Measurements from ENCODE around the gene DUOX1. TPM values are rescaled to one million over a fixed set of nuclear protein-coding genes. Genes with fewer than 3 reads are reported as not detected.

DUOX1 gene
- total and polyA plus RNA-seq, 4 donors = 0.02 to 0.94 (median 0.08) TPM; not detected in 1

DNA sequence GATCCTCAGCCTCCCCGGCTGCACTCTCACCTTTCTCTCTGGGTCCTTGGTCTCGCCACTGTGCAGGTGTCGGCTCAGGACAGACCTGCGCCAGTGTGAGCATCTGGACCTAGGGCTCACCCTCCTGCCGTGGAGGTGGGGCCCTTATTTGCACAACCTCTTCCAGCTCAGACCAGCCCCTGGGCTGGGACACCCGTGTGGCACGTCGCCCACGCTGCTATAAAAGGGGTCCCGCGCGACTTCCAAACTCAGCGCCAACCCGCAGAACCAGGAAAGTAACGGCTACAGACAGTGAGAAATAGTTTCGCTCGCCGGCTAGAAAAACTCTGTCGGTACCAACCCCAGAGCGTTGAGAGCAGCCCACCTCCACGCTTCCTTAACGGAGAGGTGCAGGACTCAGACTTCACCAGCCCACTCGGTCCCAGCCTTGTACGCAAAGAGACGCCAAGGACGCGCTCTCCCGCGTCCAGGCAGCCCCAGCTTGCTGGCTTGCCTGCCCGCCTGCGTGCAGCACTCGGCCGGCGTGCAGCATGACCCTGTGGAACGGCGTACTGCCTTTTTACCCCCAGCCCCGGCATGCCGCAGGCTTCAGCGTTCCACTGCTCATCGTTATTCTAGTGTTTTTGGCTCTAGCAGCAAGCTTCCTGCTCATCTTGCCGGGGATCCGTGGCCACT is 15.6 kb upstream of the DUOX1 start, which contains the start of the genes DUOX2 and DUOXA2 (continued):
- TF ChIP-seq JUND (IDR thresholded peaks at IDR 0.05) = no peak
- TF ChIP-seq, protein P1, sequence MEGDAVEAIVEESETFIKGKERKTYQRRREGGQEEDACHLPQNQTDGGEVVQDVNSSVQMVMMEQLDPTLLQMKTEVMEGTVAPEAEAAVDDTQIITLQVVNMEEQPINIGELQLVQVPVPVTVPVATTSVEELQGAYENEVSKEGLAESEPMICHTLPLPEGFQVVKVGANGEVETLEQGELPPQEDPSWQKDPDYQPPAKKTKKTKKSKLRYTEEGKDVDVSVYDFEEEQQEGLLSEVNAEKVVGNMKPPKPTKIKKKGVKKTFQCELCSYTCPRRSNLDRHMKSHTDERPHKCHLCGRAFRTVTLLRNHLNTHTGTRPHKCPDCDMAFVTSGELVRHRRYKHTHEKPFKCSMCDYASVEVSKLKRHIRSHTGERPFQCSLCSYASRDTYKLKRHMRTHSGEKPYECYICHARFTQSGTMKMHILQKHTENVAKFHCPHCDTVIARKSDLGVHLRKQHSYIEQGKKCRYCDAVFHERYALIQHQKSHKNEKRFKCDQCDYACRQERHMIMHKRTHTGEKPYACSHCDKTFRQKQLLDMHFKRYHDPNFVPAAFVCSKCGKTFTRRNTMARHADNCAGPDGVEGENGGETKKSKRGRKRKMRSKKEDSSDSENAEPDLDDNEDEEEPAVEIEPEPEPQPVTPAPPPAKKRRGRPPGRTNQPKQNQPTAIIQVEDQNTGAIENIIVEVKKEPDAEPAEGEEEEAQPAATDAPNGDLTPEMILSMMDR (IDR thresholded peaks at IDR 0.05; ENCODE audit: low read depth, low read length, missing input control) = no peak

DNA sequence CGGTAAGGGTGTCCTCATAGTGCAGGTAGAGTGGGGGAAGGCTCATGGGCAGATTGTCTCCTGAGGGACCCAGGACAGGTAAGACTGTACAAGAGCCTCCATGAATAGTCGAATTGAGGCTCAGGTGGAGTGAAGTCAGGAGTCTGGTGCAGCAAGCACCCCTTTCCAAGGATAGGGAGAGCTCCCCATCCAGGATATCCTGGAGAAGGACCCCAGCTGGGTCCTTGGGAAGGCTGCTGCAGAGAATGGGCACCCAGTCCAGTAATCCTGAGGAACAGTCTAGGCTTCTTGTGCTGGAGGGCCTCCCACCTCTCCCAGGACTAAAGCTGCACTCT is 15.1 kb upstream of the DUOX1 start:
- H3K27me3 ChIP-seq (ENCODE audit: control insufficient read depth in 4 of 4, insufficient read depth in 4 of 4, low read length in 3 of 4) = peaks cover 4 to 15% (median 8%) of the 10 kb centered on the region in 4 donors
- no peak overlapping the region for H3K27ac ChIP-seq (ENCODE audit: low read depth in 1 of 2, low read length in 2 of 2)
- TF ChIP-seq, protein P2, sequence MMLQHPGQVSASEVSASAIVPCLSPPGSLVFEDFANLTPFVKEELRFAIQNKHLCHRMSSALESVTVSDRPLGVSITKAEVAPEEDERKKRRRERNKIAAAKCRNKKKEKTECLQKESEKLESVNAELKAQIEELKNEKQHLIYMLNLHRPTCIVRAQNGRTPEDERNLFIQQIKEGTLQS (IDR thresholded peaks at IDR 0.05) = no peak
- TF ChIP-seq HNF4A (conservative IDR thresholded peaks at IDR 0.05) (no peak), RAD21 (IDR thresholded peaks at IDR 0.05) (no peak), FOXA2 (IDR thresholded peaks at IDR 0.05) (no peak), FOXA1 (IDR thresholded peaks at IDR 0.05) (no peak)
- TF ChIP-seq, protein P1 (IDR thresholded peaks at IDR 0.05; ENCODE audit: low read depth, low read length, missing input control) = no peak
- 11% methylated on average over 2 of the region's 2 CpGs for WGBS
- H3K9ac ChIP-seq (ENCODE audit: low read depth in 1 of 2, low read length in 2 of 2) = no peak overlapping the region
- DNase-seq (ENCODE audit: low spot score) = no peak
- H3K36me3 ChIP-seq (ENCODE audit: control insufficient read depth in 4 of 4, insufficient read depth in 3 of 4, low read depth in 1 of 4, low read length in 3 of 4) = no peaks in the 10 kb centered on the region
- H3K9me3 ChIP-seq (ENCODE audit: control insufficient read depth in 4 of 4, low read length in 3 of 4) = no peaks in the 10 kb centered on the region
- H3K4me3 ChIP-seq (ENCODE audit: low read depth in 1 of 3, low read length in 3 of 3) = no peak overlapping the region
- peaks cover 14 to 43% (median 28%) of the 10 kb centered on the region in 4 donors for H3K4me1 ChIP-seq (ENCODE audit: control insufficient read depth in 4 of 4, insufficient read depth in 4 of 4, low read length in 3 of 4)

DNA sequence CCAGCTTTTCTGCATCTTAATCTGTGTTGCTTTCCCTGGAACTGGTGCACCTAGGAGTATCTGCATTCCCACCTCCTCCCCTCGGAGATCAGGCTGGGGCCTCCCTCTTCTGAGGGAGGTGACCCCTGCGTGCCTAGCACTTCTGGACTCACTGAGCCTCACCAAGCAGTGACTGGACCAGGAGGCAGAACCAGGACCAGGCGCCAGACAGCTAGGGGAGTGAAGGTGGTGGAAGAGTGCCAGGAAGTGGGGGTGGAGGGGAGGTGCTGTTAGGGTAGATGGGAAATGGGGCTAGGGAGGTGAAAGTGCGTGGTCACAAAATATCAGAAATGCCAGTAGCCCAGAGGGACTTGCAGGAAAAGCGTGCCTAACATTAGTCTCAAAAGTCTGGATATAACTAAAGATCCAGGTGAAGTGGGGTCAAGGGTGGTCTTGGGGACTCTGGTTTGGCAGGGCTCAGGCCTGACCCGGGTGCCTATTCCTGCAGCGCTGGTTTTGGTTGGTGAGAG is 14.4 kb upstream of the DUOX1 start:
- no peak overlapping the region for H3K9ac ChIP-seq (ENCODE audit: low read depth in 1 of 2, low read length in 2 of 2)
- no peak for DNase-seq (ENCODE audit: low spot score)
- H3K9me3 ChIP-seq (ENCODE audit: control insufficient read depth in 4 of 4, low read length in 3 of 4) = no peaks in the 10 kb centered on the region
- 74% methylated on average over 7 of the region's 7 CpGs for WGBS
- TF ChIP-seq FOXA2 (IDR thresholded peaks at IDR 0.05) (no peak), FOXA1 (IDR thresholded peaks at IDR 0.05) (no peak), EGR1 (IDR thresholded peaks at IDR 0.05; ENCODE audit: low read depth in 2 of 2) (no peak), SP1 (IDR thresholded peaks at IDR 0.05) (no peak), RAD21 (IDR thresholded peaks at IDR 0.05) (no peak), YY1 (IDR thresholded peaks at IDR 0.05) (no peak), HNF4G (IDR thresholded peaks at IDR 0.05) (no peak), TAF1 (conservative IDR thresholded peaks at IDR 0.05) (no peak), HNF4A (conservative IDR thresholded peaks at IDR 0.05) (no peak)
- TF ChIP-seq, protein P3, sequence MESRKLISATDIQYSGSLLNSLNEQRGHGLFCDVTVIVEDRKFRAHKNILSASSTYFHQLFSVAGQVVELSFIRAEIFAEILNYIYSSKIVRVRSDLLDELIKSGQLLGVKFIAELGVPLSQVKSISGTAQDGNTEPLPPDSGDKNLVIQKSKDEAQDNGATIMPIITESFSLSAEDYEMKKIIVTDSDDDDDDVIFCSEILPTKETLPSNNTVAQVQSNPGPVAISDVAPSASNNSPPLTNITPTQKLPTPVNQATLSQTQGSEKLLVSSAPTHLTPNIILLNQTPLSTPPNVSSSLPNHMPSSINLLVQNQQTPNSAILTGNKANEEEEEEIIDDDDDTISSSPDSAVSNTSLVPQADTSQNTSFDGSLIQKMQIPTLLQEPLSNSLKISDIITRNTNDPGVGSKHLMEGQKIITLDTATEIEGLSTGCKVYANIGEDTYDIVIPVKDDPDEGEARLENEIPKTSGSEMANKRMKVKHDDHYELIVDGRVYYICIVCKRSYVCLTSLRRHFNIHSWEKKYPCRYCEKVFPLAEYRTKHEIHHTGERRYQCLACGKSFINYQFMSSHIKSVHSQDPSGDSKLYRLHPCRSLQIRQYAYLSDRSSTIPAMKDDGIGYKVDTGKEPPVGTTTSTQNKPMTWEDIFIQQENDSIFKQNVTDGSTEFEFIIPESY (IDR thresholded peaks at IDR 0.05) = no peak
- no peak overlapping the region for H3K27ac ChIP-seq (ENCODE audit: low read depth in 1 of 2, low read length in 2 of 2)
- H3K4me3 ChIP-seq (ENCODE audit: low read depth in 1 of 3, low read length in 3 of 3) = no peak overlapping the region
- peaks cover 14 to 43% (median 28%) of the 10 kb centered on the region in 4 donors for H3K4me1 ChIP-seq (ENCODE audit: control insufficient read depth in 4 of 4, insufficient read depth in 4 of 4, low read length in 3 of 4)
- H3K27me3 ChIP-seq (ENCODE audit: control insufficient read depth in 4 of 4, insufficient read depth in 4 of 4, low read length in 3 of 4) = peaks cover 4 to 15% (median 7%) of the 10 kb centered on the region in 4 donors
- no peaks in the 10 kb centered on the region for H3K36me3 ChIP-seq (ENCODE audit: control insufficient read depth in 4 of 4, insufficient read depth in 3 of 4, low read depth in 1 of 4, low read length in 3 of 4)
